ENCODE results near the gene TMCO1. TPM values are rescaled to one million over a fixed set of nuclear protein-coding genes. Genes with fewer than 3 reads are reported as not detected.
"Not testable (repeated sequence)": the region's sequence is repeated elsewhere in the genome, so short reads cannot be mapped to it uniquely, and the experiment has no call there.

TMCO1 gene
- total RNA-seq, 2 experiments from 2014 or later, result 25.7 to 27.4 TPM

DNA sequence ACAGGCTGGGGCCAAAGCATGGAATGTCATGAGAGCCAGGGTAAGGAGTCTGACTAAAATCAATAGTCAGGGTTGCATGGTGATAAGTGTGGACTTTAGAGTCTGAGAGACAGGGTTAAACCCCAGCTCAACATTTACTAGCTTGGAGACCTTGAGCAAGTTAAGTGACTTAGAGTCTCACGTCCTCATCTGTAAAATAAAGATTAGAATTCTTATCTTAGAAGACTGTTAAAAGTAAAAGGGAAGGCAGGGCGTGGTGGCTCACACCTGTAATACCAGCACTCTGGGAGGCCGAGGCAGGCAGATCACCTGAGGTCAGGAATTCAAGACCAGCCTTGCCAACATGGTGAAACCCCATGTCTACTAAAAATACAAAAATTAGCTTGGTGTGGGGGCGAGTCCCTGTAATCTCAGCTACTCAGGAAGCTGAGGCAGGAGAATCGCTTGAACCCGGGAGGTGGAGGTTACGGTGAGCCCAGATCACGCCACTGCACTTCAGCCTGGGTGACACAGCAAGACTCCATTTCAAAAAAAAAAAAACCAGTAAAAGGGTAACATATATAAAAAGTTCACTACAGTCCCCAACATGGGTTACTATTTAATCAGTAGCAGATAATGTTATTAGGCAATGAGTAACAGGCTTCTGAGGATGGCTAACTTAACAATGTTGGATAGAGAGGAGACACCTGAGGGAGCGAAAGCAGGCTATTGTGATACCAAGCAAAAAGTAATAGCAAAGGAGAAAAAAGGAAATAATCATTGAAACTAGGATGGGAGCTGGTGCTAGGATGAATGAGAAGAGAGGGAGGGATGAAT lies 20.8 kb downstream of the TMCO1 start:
- Mint-ChIP-seq H3K27ac (no peak overlapping the region), H3K27me3 (no peaks in the 10 kb centered on the region), H3K4me1 (ENCODE audit: low read depth) (peaks cover 14% of the 10 kb centered on the region), H3K4me3 (no peak overlapping the region), H3K9me3 (no peaks in the 10 kb centered on the region), H3K36me3 (ENCODE audit: low read depth) (peaks cover 70% of the 10 kb centered on the region)
- H3K27ac ChIP-seq (ENCODE audit: low read depth in 1 of 2, low read length in 2 of 2), result no peak overlapping the region
- no peaks in the 10 kb centered on the region for H3K4me1 ChIP-seq (ENCODE audit: insufficient read depth, low read length)
- TF ChIP-seq CTCF (IDR thresholded peaks at IDR 0.05), result no peak
- POLR2A ChIA-PET, result no interaction called here
- no peak overlapping the region for H3K4me3 ChIP-seq (ENCODE audit: low read length)
- no peaks in the 10 kb centered on the region for H3K27me3 ChIP-seq (ENCODE audit: control insufficient read depth in 1 of 2, insufficient read depth in 2 of 2, low read length in 2 of 2)
- intact Hi-C loops (cut with DNase I, micrococcal nuclease), result no loop called here
- no peak for ATAC-seq (ENCODE audit: poor library complexity)
- DNase-seq, result no peak
- H3K36me3 ChIP-seq (ENCODE audit: insufficient read depth, low read length), result peaks cover 36% of the 10 kb centered on the region
- CTCF ChIA-PET, result interaction anchor here (1.1 kb wide), 1 partner anchor 13 kb away, joined by 4 read pairs; no protein-coding TSS in a partner anchor
- no peaks in the 10 kb centered on the region for H3K9me3 ChIP-seq (ENCODE audit: control insufficient read depth in 1 of 2, insufficient read depth in 1 of 2, low read length in 2 of 2)

DNA sequence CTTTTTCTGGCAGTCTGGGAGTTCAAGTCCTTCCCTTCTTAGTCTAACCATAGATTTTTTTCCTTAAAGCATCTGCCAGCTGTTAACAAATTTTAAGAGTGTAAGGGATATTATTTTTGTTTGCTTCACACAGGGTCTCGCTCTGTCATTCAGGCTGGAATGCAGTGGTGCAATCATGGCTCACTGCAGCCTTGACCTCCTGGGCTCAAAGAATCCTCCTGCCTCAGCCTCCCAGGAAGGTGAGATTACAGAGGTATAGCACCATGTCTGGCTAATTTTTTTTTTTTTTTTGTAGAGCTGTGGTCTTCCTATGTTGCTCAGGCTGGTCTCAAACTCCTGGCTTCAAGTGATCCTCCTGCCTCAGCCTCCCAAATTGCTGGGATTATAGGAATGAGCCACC lies 23.8 kb downstream of the TMCO1 start:
- ChIA-PET POLR2A (interaction anchor here (1.2 kb wide), 1 partner anchor 24 kb away, joined by 4 read pairs; the partner anchor contains the start of gene TMCO1), CTCF (interaction anchor here (0.8 kb wide), 1 partner anchor 66 kb away, joined by 4 read pairs; no protein-coding TSS in a partner anchor)
- H3K27ac Mint-ChIP-seq; DNase-seq; H3K27ac ChIP-seq (ENCODE audit: low read depth in 1 of 2, low read length in 2 of 2); H3K4me3 Mint-ChIP-seq; H3K27me3 Mint-ChIP-seq; intact Hi-C loops (cut with DNase I, micrococcal nuclease); H3K9me3 Mint-ChIP-seq; H3K4me3 ChIP-seq (ENCODE audit: low read length); H3K27me3 ChIP-seq (ENCODE audit: control insufficient read depth in 1 of 2, insufficient read depth in 2 of 2, low read length in 2 of 2); ATAC-seq (ENCODE audit: poor library complexity); H3K4me1 ChIP-seq (ENCODE audit: insufficient read depth, low read length); H3K9me3 ChIP-seq (ENCODE audit: control insufficient read depth in 1 of 2, insufficient read depth in 1 of 2, low read length in 2 of 2): not testable (repeated sequence)
- H3K36me3 Mint-ChIP-seq (ENCODE audit: low read depth), result peaks cover 77% of the 10 kb centered on the region
- H3K36me3 ChIP-seq (ENCODE audit: insufficient read depth, low read length), result peaks cover 52% of the 10 kb centered on the region
- H3K4me1 Mint-ChIP-seq (ENCODE audit: low read depth), result peaks cover 18% of the 10 kb centered on the region

DNA sequence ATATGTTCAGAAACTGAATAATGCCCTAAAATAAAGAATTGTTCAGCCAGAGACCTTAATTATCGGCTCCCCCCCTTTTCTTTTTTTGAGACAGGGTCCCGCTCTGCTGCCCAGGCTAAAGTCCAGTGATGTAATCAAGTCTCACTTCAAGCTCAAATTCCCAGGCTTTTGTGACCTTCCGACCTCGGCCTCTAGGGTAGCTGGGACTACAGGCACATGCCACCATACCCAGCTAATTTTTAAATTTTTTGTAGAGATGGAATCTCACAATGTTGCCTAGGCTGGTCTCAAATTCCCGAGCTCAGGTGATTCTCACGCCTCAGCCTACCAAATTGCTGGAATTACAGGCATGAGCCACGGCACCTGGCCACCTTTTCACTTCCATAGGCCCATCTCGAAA lies 26.5 kb downstream of the TMCO1 start:
- H3K27ac Mint-ChIP-seq, result no peak overlapping the region

More for the DNA sequence above, 26.5 kb downstream of the TMCO1 start:
- peaks cover 84% of the 10 kb centered on the region for H3K36me3 Mint-ChIP-seq (ENCODE audit: low read depth)
- Histone ChIP-seq H3K9me3 (ENCODE audit: control insufficient read depth in 1 of 2, insufficient read depth in 1 of 2, low read length in 2 of 2) (no peaks in the 10 kb centered on the region), H3K36me3 (ENCODE audit: insufficient read depth, low read length) (peaks cover 45% of the 10 kb centered on the region), H3K4me3 (ENCODE audit: low read length) (no peak overlapping the region), H3K27ac (ENCODE audit: low read depth in 1 of 2, low read length in 2 of 2) (no peak overlapping the region), H3K27me3 (ENCODE audit: control insufficient read depth in 1 of 2, insufficient read depth in 2 of 2, low read length in 2 of 2) (no peaks in the 10 kb centered on the region), H3K4me1 (ENCODE audit: insufficient read depth, low read length) (no peaks in the 10 kb centered on the region)
- DNase-seq (no peak), ATAC-seq (ENCODE audit: poor library complexity) (no peak)
- H3K4me3 Mint-ChIP-seq, result no peak overlapping the region
- ChIA-PET CTCF (no interaction called here), POLR2A (no interaction called here)
- no peaks in the 10 kb centered on the region for H3K27me3 Mint-ChIP-seq
- peaks cover 21% of the 10 kb centered on the region for H3K4me1 Mint-ChIP-seq (ENCODE audit: low read depth)
- no peaks in the 10 kb centered on the region for H3K9me3 Mint-ChIP-seq
- intact Hi-C loops (cut with DNase I, micrococcal nuclease), result no loop called here
- no peak for TF ChIP-seq CTCF (IDR thresholded peaks at IDR 0.05)

Measured in CD4-positive, alpha-beta T cell (primary cell).